Measurements from ENCODE around the gene IFI27.

Gene IFI27

GRCh38 chr14:94129111-94129757 is 18.7 kb downstream of the IFI27 start, which contains the start of gene IFI27L2:
TSS of gene IFI27L2 (minus strand) at chr14:94129604. CDS start at chr14:94129564, 40 bp downstream.
- peak; percentile 81 for DNase-seq (ENCODE audit: low read depth)
- peak; percentile 40 for TF ChIP-seq CTCF (conservative IDR thresholded peaks at IDR 0.05; ENCODE audit: low read depth, low read length)
- H3K4me3 ChIP-seq (ENCODE audit: low read depth, low read length): peak within 1 kb of the TSS; percentile 76

- no peak for TF ChIP-seq CTCF (conservative IDR thresholded peaks at IDR 0.05; ENCODE audit: low read depth, low read length)
- H3K4me3 ChIP-seq (ENCODE audit: low read depth, low read length): peak overlapping the region; percentile 76
- peak; percentile 61 for DNase-seq (ENCODE audit: low read depth)
Observed at GRCh38 chr14:94129758-94130414, 19.4 kb downstream of the IFI27 start.

GRCh38 chr14:94132285-94132887 is 21.9 kb downstream of the IFI27 start:
- peak; percentile 81 for DNase-seq (ENCODE audit: low read depth)
- peak; percentile 76 for TF ChIP-seq CTCF (conservative IDR thresholded peaks at IDR 0.05; ENCODE audit: low read depth, low read length)

GRCh38 chr14:94135476-94135875 is 24.9 kb downstream of the IFI27 start:
- TF ChIP-seq CTCF (conservative IDR thresholded peaks at IDR 0.05; ENCODE audit: low read depth, low read length): no peak
- DNase-seq (ENCODE audit: low read depth): no peak
- H3K4me3 ChIP-seq (ENCODE audit: low read depth, low read length): no peak overlapping the region

More at GRCh38 chr14:94132285-94132887, 21.9 kb downstream of the IFI27 start:
- no peak overlapping the region for H3K4me3 ChIP-seq (ENCODE audit: low read depth, low read length)

- DNase-seq (ENCODE audit: low read depth): peak; percentile 88
Observed at GRCh38 chr14:94136575-94137331, 26.2 kb downstream of the IFI27 start.

More at GRCh38 chr14:94136575-94137331, 26.2 kb downstream of the IFI27 start:
- TF ChIP-seq CTCF (conservative IDR thresholded peaks at IDR 0.05; ENCODE audit: low read depth, low read length): peak; percentile 99
- H3K4me3 ChIP-seq (ENCODE audit: low read depth, low read length): no peak overlapping the region
